HG03565 (cell line): Measurements from ENCODE around the gene TBC1D10A.

Experiments
- ATAC-seq: cut with Tn5 transposase; IDR thresholded peaks from one replicate; pipeline ENCODE4 v1.9.1; 2021; ENCODE audit warnings: mild to moderate bottlenecking, moderate library complexity; ENCODE audit not compliant: unreplicated experiment

Gene TBC1D10A

DNA sequence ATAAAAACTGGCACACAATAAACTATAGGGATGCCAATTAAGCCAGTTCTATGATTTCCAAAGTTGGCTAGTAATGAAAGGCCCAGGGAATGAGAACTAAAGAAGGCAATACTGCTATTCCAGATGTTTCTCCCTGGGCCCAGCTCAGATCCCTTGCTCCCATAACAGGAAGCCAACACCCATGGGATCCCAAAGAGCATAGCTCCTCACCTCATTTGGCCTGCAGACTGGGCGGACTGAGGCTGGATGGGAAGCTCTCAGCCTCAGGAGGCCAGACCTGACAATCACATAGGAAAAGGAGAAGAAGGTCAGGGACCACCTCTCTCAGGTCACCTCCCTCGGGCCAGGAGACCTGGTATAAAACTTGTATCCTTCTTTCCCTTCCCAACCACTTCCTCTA, 5.3 kb downstream of the TBC1D10A start:
- no peak for ATAC-seq

GRCh38 chr22:30320021-30320556, 6.7 kb downstream of the TBC1D10A start:
- no peak for ATAC-seq

DNA sequence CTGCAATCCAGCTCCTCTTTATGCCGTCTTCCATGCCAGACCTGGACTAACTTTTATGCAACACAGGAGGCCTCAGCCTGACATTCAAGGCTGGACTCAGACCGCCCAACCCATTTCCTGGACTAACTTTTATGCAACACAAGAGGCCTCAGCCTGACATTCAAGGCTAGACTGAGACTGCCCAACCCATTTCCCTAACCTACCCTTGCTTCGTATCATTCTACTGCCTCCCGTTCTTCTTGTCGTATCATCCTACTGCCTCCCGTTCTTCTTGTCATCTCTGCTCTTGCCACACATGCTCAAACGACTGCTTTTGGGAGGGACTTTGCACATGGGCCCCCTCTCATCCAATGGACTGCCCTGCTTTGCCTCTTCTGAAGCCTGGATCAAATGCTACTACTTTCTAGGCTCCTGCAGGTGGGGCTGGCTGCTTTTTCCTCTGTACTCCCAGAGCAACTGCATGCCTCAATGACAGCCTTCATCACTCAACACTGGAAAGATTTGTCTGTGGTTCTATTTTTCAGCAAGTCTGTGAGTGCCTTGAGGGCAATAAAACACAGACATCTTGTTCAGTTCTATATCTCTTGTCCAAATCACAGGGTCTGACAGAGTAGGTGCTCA, 7.8 kb downstream of the TBC1D10A start:
- ATAC-seq, result no peak

DNA sequence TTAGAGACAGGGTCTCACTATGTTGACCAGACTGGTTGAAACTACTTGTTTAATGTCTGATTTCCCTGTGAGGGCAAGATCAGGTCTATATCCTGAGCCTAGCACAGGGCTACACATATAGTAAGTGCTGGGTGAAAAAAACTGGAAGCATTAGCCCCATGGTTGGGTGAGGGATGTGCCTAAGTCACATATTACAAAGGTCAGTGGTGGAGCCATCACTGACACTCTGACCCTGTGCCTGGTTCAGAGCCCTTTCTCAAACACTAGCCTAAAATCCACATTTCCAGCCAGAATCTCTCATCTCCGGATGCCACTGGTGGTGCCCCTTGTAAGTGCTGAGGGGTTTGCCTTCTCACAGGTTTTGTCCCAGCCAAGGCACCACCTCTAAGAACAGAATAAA, 9.0 kb downstream of the TBC1D10A start:
- no peak for ATAC-seq

GRCh38 chr22:30315962-30316576, 10.7 kb downstream of the TBC1D10A start:
- ATAC-seq, result no peak

DNA sequence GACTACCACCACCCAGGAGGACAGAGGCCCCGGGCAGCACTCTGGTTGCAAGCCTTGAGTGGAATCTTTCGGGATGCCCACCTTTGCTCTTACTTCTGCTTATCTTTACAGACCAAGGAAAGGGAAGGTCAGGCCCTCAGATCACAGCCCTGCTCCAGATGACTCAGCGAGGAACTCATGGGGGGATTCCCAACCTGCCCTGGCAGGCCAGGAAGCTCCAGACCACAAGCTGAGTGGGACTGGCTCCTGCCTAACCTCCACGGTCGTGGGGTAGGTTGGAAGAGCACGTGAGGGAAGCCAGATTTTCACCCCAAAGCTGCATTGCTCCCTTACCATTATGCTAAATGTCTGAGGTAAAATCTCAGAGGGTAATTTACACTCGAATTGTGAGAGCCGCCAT, 11.8 kb downstream of the TBC1D10A start:
- ATAC-seq, result no peak

DNA sequence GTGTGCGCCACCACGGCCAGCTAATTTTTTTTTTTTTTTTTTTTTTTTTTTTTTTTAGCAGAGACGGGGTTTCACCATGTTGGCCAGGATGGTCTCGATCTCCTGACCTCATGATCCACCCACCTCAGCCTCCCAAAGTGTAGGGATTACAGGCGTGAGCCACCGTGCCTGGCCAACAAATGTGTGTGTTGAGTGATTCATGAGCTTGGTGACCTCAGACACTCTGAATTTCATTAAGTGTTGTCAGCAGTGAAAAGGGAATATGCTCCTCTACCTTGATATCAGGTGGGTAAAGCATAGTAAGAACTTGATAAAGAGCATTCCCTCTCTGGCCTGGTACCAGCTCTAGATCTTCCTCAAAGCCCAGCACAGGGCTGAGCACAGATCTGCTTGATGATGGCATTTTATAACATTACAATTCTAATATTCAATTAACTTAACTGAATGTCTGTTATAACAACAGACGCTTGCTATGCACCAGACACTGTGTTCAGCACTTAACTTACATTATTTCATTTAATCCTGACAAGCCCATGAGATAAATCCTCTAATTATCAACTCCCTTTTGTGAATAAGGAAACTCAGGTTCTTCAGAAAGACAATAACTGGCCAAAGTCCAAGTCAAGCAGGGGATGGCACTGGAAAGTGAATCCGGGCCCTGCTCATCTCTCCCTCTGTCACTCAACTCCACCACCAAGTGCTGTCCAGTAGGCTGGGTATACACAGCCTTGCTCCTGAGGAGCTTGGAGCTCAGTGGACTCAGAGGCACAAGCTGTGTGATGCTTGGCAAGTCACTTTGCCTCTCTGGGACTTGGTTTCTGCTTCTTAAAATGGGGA, 13.0 kb downstream of the TBC1D10A start:
- no peak for ATAC-seq

DNA sequence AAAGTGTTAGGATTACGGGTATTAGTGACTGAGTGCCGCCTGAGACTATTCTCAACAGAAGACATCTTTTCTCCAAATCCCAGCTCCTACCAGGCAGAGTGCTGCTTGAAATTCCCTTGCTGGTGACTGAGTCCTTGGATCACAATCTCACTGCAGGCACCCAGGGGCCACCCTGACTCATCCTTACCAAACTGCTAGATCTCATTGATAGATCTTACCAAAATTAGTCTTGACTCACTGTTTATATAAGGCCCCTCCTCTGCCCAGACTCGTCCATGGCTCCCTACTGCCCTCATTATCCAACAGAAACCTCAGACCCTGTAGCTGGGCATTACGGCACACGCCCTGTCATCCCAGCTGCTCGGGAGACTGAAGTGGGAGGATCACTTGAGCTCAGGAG, 14.7 kb downstream of the TBC1D10A start:
- ATAC-seq, result no peak

- no peak for ATAC-seq
Observed at GRCh38 chr22:30310881-30311771, 15.6 kb downstream of the TBC1D10A start.

GRCh38 chr22:30309951-30310741, 16.6 kb downstream of the TBC1D10A start:
- no peak for ATAC-seq

DNA sequence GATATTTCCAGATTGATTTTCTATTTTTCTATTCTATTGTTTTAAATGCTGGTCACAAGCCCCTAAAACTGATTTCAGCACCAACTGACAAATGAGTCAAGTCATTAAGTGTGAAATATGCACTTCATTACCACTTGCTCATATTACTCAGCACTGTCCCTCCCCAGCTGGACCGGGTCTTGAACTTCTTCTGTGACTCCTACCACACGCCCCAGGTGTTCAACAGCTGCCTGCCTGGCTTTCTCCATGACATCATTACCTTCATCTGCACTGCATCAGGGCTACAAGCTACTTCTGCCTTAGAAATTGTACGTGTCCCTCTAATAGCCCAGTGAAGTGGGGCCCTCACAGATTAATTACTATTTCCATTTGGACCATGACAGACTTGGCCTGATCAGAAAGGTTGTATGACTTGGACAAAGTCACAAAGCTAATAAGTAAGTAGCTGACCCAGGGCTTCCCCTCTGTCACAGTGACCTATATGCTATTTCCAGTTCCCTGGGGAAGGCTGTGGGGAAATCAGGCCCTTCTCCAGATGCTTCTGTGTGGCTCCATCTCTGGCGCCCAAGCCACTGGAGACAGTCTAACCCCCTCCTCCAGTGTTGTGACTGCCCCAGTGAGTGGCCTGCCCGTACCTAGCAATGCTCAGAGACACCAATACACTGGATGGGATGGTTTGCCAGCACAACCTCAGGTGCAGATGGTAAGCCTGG, 18.1 kb downstream of the TBC1D10A start:
- ATAC-seq, result peak; percentile 27

- ATAC-seq, result peak; percentile 3
Observed at GRCh38 chr22:30308093-30308492, 18.6 kb downstream of the TBC1D10A start.

GRCh38 chr22:30307041-30307574, 19.6 kb downstream of the TBC1D10A start:
- ATAC-seq, result no peak

GRCh38 chr22:30306627-30307011, 20.1 kb downstream of the TBC1D10A start:
- no peak for ATAC-seq

DNA sequence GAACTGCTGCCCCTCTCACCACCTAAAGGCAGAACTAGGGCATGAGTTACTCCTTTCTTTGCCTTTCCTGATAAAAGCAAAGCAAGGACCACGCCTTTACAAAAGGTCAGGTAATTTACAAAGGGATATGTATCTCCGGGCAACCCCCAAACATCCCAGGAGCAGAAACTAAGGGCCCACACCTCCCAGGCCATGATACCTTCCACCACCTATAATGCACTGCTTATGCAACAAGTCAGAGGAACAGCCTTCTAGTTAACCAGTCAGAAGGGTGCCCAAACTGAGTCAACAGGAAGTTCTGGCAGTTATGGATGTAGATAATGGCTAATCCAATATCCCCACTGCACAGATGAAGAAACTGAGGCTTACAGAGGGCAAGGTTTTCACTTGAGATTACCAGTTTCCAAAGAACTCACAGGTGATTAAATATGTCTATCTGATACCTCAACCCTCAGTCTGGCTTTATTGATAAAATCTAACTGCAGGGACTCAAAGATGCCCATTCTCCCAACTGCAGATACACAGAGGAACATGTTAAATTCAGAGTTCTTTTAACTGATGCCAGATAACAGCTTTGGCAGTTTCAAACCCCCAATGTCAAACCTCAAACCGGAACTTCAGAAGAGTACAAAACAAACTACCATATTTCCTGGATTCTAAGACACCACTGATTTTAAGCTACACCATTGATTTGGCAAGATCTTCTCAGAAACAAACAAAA, 20.7 kb downstream of the TBC1D10A start:
- no peak for ATAC-seq

DNA sequence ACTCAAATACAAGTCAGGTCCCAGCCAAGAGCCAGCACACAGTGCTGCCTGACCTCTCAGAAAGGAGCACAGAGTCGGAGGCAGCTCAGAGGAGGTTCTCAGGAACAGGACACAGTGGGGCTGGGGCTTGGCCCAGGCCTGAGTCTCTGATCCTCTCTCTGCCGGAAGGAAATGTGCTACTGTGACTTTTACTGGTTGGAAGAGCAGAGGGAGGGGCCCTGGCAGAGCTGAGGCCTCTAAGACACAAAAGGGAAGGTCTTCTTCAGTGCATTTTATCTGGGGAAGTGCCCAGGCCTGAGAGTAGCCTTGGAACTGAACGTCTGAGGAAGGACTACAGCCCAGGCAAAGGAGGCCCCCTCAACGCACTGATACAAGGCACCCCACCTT, 21.2 kb downstream of the TBC1D10A start:
- no peak for ATAC-seq

GRCh38 chr22:30304495-30305244, 22.1 kb downstream of the TBC1D10A start:
- no peak for ATAC-seq

GRCh38 chr22:30302810-30303138, 24.0 kb downstream of the TBC1D10A start:
- ATAC-seq, result no peak
